Dedifferentiated amniotic fluid mesenchymal stem cell (primary cell): ENCODE data around the gene NAT14.

Experiments used
- DNase-seq: peaks from one replicate; pipeline ENCODE4 v3.0.0-alpha.2; 2016; ENCODE audit errors: extremely low spot score

NAT14 gene

GRCh38 chr19:55535173-55535964 lies 50.4 kb downstream of the NAT14 start:
- no peak for DNase-seq

GRCh38 chr19:55535965-55536350 lies 51.0 kb downstream of the NAT14 start:
- no peak for DNase-seq

- no peak for DNase-seq
Measured at GRCh38 chr19:55536366-55536765, 51.4 kb downstream of the NAT14 start.
